Liver (tissue), 9 donors: ENCODE results near the gene CHADL. TPM values are rescaled to one million over a fixed set of nuclear protein-coding genes. Genes with fewer than 3 reads are reported as not detected.

ENCODE experiments used
- DNase-seq: peaks from one replicate; pipeline ENCODE4 v3.0.0-alpha.2; 2017; ENCODE audit warnings: low spot score
- H3K27ac ChIP-seq, 2 donors: one replicate each; pipeline ENCODE4 v1.7.0; 2013; ENCODE audit warnings: inconsistent platforms in 2 of 2, low read length in 2 of 2, control low read depth in 1 of 2, low read depth in 1 of 2, mild to moderate bottlenecking in 1 of 2
- H3K27me3 ChIP-seq, 4 donors: one replicate each; pipeline versions ENCODE4 v1.6.1 to v1.7.0; 2013; ENCODE audit warnings: low read length in 3 of 4, inconsistent platforms in 1 of 4, mild to moderate bottlenecking in 1 of 4, moderate library complexity in 1 of 4; ENCODE audit not compliant: control insufficient read depth in 4 of 4, insufficient read depth in 4 of 4
- H3K36me3 ChIP-seq, 4 donors: one replicate each; pipeline versions ENCODE4 v1.6.1 to v1.7.0; 2013; ENCODE audit warnings: low read length in 3 of 4, mild to moderate bottlenecking in 3 of 4, low read depth in 1 of 4, moderate library complexity in 1 of 4; ENCODE audit not compliant: control insufficient read depth in 4 of 4, insufficient read depth in 3 of 4
- H3K4me1 ChIP-seq, 4 donors: one replicate each; pipeline versions ENCODE4 v1.6.1 to v1.7.0; 2013; ENCODE audit warnings: low read length in 3 of 4, mild to moderate bottlenecking in 3 of 4, moderate library complexity in 1 of 4; ENCODE audit not compliant: control insufficient read depth in 4 of 4, insufficient read depth in 4 of 4
- H3K4me3 ChIP-seq, 3 donors: one replicate each; pipeline versions ENCODE4 v1.6.1 to v1.7.0; 2013; ENCODE audit warnings: low read length in 3 of 3, control low read depth in 1 of 3, low read depth in 1 of 3, mild to moderate bottlenecking in 1 of 3
- H3K9ac ChIP-seq, 2 donors: one replicate each; pipeline ENCODE4 v1.7.0; 2013; ENCODE audit warnings: low read length in 2 of 2, mild to moderate bottlenecking in 2 of 2, moderate library complexity in 2 of 2, control low read depth in 1 of 2, low read depth in 1 of 2
- H3K9me3 ChIP-seq, 4 donors: one replicate each; pipeline versions ENCODE4 v1.6.1 to v1.7.0; 2013; ENCODE audit warnings: low read length in 3 of 4; ENCODE audit not compliant: control insufficient read depth in 4 of 4
- EGR1 ChIP-seq, 2 donors: IDR thresholded peaks; 2 replicates each; pipeline ENCODE4 v1.6.1; 2016 to 2018; ENCODE audit warnings: antibody characterized with exemption in 2 of 2, low read depth in 2 of 2
- GABPA ChIP-seq, 2 donors: IDR thresholded peaks in 1 of 2; conservative IDR thresholded peaks in 1 of 2; 2 replicates each; pipeline ENCODE4 v1.6.1; 2016; ENCODE audit warnings: antibody characterized with exemption in 2 of 2, mild to moderate bottlenecking in 1 of 2, moderate library complexity in 1 of 2
- MAX ChIP-seq: IDR thresholded peaks from 2 replicates; pipeline ENCODE4 v1.6.1; 2016; ENCODE audit warnings: antibody characterized with exemption
- REST ChIP-seq: IDR thresholded peaks from 2 replicates; pipeline ENCODE4 v1.6.1; 2016; ENCODE audit warnings: antibody characterized with exemption, mild to moderate bottlenecking
- SP1 ChIP-seq: IDR thresholded peaks from 2 replicates; pipeline ENCODE4 v1.6.1; 2018; ENCODE audit warnings: antibody characterized with exemption, mild to moderate bottlenecking
- TAF1 ChIP-seq: conservative IDR thresholded peaks from 2 replicates; pipeline ENCODE4 v1.6.1; 2016; ENCODE audit warnings: antibody characterized with exemption, mild to moderate bottlenecking
- YY1 ChIP-seq: IDR thresholded peaks from 2 replicates; pipeline ENCODE4 v1.6.1; 2016; ENCODE audit warnings: antibody characterized with exemption, mild to moderate bottlenecking
- ZBTB33 ChIP-seq: IDR thresholded peaks from 2 replicates; pipeline ENCODE4 v1.6.1; 2016; ENCODE audit warnings: antibody characterized with exemption
- WGBS: extraction: QIAGEN DNeasy Blood & Tissue Kit; methylation state at CpG from one replicate; pipeline ENCODE4 v1.1.7; 2013; 5-methylcytosine and 5-hydroxymethylcytosine counted together
- polyA plus RNA-seq, 2 donors: library from polyadenylated mRNA; stranded (reverse) in 1 of 2; unstranded in 1 of 2; fragments of 200-250 nt in 1 of 2; fragments of >200 nt in 1 of 2; fragmentation: Nextera tagmentation in 1 of 2; extraction: Ambion mirVana in 1 of 2; gene quantifications; one replicate each; pipeline versions ENCODE4 v1.2.1 to v1.2.3, GENCODE V29; 2013 to 2015
- total RNA-seq, 2 donors: library from RNA; depleted of rRNA; stranded (reverse); fragments of >200 nt; gene quantifications; one replicate each; pipeline ENCODE4 v1.2.3, GENCODE V29; 2014
- donor health status: healthy.
- donor health status: healthy.
- donor health status: healthy.
- donor health status: healthy.
- donor health status: healthy.

CHADL gene
- total and polyA plus RNA-seq, 4 donors = 0.51 to 1.0 (median 0.62) TPM

- Histone ChIP-seq H3K9me3 (no peaks in the 10 kb centered on the region), H3K27ac (no peak overlapping the region), H3K36me3 (peaks cover 21 to 87% (median 37%) of the 10 kb centered on the region in 4 donors), H3K27me3 (no peaks in the 10 kb centered on the region), H3K4me3 (no peak overlapping the region), H3K9ac (no peak overlapping the region), H3K4me1 (no peaks in the 10 kb centered on the region)
- TF ChIP-seq TAF1 = no peak
- no peak for TF ChIP-seq ZBTB33
- no peak for TF ChIP-seq GABPA (IDR thresholded peaks at IDR 0.05 in 1 of 2, conservative IDR thresholded peaks at IDR 0.05 in 1 of 2)
- TF ChIP-seq YY1 = no peak
- no peak for TF ChIP-seq EGR1 (IDR thresholded peaks at IDR 0.05; ENCODE audit: low read depth in 2 of 2)
- TF ChIP-seq REST = no peak
- no peak for TF ChIP-seq SP1
- 96% methylated on average over 15 of the region's 15 CpGs for WGBS
- no peak for DNase-seq
These were observed 21.6 kb upstream of the CHADL start for GRCh38 chr22:41262250-41262765.

- H3K4me1 ChIP-seq = no peaks in the 10 kb centered on the region
- H3K36me3 ChIP-seq = peaks cover 21 to 90% (median 36%) of the 10 kb centered on the region in 4 donors
- TF ChIP-seq REST (no peak), MAX (no peak)
- no peak overlapping the region for H3K9ac ChIP-seq
- no peaks in the 10 kb centered on the region for H3K9me3 ChIP-seq
- no peaks in the 10 kb centered on the region for H3K27me3 ChIP-seq
- no peak overlapping the region for H3K27ac ChIP-seq
- DNase-seq = no peak
- whole genome bisulfite sequencing = 73% methylated on average over 12 of the region's 12 CpGs
- no peak overlapping the region for H3K4me3 ChIP-seq
These were observed 21.0 kb upstream of the CHADL start for GRCh38 chr22:41261541-41262249.
